DMS53 treated with DMSO at 0.1 percent for 48 hours (cell line): ENCODE measurements around the gene ARPC2.

Experiments used
- DNase-seq: peaks from one replicate; lab custom pipeline; 2025; ENCODE audit not compliant: unreplicated experiment; lab: John Stamatoyannopoulos, UW

ARPC2 gene

DNA sequence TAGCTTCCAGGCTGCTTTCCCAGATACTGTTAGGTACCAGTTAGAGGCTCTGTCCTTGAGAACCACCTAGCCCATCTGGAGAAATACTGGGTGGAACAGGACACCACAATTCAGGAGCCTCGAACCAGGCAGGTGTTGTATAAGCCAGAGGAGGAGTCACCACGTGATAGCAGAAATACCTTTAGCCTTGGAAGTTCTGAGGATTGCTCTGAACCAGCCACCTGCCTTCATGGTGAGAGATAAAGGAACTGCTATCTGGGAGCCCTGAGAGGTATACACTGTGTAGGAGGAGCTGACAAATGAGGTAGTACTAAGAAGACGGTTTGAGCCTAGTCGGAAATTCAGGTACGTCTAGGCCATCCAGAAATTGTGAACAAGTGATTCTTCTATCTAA is 36.2 kb downstream of the ARPC2 start:
- DNase-seq: no peak

DNA sequence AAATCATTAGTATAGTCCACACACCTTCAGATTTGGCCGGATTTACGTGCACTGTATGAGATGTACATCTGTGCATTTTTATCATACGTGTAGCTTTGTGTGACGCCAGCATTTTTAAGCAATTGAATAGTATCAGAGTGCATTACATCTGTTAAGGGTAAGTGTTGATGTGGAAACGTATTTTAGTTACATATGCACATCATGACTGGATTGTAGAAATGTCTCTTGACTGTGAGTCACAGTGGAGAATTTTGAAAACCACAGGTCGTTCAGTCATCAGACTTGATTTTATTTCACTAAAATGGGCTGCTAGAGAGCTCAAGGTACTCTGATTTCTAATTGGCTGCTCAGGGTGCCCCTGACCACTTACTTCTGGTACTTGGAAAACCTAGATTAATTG is 38.5 kb downstream of the ARPC2 start:
- no peak for DNase-seq

DNA sequence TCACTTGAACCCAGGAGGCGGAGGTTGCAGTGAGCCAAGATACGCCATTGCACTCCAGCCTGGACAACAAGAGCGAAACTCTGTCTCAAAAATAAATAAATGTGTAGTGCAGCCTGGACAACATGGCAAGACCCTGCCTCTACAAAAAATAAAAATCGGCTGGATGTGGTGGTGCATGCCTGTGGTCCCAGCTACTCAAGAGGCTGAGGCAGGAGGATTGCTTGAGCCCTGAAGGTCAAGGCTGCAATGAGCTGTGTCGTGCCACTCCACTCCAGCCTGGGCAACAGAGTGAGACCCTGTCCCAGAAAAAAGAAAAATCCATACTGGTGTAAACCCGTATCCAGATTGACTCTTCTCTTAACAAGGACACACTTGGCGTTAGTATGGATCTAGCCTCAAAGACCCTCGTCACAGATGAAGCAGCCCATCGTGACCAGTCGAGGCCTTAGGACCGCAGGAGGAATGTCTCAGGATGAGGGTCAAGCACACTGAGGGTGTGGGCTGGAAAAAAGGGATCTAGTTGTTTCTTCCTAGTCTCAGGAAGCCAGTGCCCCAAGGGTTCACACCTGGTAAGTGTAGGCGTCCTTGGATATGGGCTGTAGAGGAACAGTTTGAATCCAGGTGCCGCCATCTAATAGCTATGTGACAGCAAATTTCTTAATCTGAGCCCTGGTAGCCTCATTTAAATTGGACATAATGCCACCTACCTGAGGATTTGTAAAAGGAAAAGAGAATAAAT is 39.8 kb downstream of the ARPC2 start:
- DNase-seq: no peak

DNA sequence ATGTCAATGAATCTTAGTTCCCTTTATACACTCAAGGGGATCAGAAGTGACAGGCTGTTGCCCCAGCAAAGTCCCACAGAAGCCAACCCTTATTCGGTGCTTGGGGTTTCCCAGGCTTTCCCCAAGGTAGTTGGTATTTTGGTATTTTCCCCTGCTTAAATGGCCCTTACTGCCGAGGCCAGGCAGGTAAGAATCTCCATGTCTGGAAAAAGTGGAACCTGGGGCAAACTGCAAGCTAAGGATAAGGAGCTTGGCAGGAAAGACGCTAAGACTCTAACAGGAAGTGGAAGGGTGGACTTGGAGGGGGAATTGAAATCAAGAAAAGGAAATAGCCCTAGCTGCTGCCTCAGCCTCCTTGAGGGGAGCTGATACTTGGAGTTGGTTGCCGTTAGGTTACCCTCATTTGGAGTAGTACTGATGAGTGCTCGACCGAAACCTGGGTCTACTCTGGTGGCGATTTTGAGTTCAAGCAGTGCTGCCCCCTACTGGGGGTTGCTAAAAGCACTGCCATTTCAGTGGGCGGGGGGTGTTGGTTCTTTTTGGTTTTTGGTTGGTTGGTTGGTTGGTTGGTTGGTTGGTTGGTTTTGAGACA is 40.5 kb downstream of the ARPC2 start:
- no peak for DNase-seq

DNA sequence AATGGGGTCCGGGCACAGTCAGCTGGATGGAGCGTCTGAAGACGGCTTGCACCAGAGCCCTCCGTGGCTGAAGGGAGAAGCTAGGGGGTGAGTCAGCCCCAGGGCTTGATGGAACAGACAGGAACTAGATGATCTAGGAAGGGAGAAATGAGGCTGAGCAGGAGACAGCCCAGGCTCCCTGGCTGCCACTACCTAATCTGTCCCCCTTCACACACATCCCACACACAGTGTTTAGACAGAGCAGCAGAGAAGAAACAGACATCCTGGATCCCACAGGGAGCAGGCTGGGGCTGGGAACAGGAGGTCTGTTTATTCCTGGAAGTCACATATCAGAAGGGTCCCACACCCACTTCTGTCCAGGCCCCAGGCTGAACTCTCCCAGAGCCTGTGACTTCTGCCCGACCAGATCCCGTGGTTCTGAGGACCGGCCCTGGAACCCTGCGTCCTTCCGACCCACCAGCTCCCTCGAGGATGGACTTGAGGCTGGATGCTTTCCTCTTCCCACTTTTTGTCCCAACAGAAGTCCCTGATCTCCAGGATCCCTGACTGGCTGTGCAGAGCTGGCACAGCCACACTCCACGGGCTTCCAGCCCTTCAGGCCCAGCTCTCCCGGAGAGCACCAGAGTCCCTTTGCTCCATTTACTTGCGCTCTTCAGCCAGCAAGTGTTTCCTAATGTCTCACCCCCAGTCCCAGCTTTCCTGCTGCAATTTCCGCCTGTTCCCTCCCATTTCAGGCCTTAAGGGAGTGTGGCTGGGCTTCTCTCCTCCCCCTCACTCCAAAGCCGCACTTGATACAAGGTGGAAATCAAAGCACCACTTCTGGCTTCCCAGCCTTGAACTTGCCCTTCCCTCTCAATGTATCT is 42.3 kb downstream of the ARPC2 start:
- no peak for DNase-seq

DNA sequence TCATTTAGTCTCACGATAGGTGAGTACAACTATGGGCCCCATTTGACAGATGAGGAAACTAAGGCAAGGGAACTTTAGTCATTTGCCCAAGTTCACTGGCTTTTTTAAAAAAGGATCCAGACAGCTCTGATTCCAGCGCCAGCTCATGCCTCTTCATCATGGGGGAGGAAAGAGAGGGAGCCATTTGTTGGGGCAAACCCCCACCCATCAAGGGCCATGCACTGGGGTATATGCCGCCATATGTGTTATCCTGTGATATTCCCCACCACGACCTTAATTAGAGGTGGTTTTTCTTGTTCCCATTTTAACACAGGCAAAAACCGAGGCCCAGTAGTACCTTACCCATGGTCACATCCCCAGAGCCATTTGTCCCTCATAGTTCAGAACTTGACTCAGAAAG is 43.2 kb downstream of the ARPC2 start:
- DNase-seq: no peak

DNA sequence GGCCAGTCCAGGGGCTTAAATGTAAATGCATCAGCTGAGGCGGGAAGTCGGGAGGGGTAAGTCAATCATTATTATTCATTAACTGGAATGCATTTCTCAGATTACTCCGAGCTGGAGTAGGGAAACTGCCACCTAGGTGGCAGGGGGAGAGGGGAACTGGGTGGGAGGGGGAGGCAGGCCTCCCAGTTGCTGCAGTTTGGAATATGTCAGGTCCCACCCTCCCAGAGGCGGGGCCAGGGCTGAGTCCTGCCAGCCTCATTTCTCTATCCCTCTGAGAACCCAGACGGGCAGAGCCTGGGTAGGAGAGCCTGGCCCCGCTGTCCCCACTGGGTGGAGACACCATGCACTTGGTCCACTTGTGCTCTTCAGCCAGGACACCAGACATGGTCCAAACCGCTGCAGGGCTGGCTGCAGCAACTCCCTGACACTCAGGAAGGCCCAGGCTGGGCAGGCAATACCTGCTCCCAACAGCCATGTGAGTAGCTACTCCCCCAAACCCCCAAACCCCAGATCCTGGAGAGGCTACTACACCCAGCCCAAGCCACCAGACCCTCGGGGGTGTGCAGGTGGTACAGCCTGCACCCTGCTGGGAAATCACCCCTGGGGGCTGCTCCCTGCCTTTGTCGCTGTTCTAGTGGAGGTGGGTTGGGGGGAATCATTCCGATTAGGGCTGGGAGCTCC is 43.9 kb downstream of the ARPC2 start, which contains the start of gene GPBAR1:
Gene GPBAR1, plus strand, starts transcription at position 274 of the 681 bp plus-strand sequence. CDS start 1,710 bp downstream, outside the sequence.
- peak; percentile 53 for DNase-seq

DNA sequence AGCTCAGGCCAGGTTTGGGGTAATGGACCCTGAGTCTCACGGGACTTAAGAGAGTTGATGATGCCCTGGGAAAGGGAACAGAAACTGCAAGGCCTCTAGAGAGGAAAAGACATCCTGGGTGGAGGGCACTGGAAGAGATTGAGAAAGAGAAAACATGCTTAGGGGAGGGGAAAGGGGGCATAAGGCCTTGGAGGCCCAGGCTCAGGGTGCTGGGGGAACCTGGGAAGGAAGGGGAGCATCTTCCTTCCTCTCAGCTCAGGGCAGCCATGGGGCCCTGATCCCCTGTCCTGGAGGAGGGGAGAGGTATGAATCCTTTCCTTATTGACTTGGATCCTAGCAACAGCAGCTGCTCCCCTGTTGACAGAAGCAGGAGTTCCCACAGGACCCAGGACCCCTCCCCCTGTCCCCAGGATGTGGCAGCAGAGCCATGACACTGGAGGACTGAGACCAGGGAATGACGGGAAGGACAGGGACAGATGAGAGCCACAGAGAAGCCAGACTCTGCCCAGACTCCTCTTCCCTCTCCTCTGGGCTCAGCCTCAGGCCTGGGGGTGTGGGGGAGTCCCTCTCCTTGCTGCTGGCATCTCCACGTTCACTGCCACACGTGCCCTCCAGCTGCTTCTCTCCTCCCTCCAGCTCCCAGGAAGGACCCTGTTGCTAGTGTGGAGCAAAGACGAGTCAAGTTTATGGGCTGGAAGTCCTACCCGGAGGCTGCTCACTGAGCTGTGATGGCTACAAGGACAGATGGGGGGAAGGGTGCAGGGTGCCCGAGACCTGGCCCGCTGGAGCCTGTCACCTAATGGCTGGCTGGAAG is 44.6 kb downstream of the ARPC2 start:
- peak; percentile 11 for DNase-seq

DNA sequence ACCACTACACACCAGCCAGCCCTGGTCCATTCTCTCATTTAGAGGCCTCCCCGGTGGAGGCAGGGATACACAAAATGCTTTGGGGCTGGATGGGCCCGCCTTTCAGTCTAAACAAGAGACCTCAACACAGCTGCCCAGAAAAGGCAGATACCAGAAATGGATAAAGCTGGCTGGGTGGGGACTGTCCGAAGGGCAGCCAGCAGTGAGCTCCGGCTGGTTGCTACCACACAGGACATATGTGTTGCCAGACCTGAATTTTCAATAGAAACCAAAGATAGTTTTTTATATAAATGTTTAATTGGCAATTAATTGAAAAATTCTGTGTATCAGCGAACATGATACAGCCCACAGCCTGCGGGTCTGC is 45.2 kb downstream of the ARPC2 start:
- no peak for DNase-seq

DNA sequence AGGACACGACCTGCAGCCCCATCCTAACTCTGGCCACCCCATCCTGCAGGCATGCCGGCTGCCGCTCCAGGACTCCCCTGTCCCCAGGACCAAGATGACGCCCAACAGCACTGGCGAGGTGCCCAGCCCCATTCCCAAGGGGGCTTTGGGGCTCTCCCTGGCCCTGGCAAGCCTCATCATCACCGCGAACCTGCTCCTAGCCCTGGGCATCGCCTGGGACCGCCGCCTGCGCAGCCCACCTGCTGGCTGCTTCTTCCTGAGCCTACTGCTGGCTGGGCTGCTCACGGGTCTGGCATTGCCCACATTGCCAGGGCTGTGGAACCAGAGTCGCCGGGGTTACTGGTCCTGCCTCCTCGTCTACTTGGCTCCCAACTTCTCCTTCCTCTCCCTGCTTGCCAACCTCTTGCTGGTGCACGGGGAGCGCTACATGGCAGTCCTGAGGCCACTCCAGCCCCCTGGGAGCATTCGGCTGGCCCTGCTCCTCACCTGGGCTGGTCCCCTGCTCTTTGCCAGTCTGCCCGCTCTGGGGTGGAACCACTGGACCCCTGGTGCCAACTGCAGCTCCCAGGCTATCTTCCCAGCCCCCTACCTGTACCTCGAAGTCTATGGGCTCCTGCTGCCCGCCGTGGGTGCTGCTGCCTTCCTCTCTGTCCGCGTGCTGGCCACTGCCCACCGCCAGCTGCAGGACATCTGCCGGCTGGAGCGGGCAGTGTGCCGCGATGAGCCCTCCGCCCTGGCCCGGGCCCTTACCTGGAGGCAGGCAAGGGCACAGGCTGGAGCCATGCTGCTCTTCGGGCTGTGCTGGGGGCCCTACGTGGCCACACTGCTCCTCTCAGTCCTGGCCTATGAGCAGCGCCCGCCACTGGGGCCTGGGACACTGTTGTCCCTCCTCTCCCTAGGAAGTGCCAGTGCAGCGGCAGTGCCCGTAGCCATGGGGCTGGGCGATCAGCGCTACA is 45.9 kb downstream of the ARPC2 start:
- no peak for DNase-seq

DNA sequence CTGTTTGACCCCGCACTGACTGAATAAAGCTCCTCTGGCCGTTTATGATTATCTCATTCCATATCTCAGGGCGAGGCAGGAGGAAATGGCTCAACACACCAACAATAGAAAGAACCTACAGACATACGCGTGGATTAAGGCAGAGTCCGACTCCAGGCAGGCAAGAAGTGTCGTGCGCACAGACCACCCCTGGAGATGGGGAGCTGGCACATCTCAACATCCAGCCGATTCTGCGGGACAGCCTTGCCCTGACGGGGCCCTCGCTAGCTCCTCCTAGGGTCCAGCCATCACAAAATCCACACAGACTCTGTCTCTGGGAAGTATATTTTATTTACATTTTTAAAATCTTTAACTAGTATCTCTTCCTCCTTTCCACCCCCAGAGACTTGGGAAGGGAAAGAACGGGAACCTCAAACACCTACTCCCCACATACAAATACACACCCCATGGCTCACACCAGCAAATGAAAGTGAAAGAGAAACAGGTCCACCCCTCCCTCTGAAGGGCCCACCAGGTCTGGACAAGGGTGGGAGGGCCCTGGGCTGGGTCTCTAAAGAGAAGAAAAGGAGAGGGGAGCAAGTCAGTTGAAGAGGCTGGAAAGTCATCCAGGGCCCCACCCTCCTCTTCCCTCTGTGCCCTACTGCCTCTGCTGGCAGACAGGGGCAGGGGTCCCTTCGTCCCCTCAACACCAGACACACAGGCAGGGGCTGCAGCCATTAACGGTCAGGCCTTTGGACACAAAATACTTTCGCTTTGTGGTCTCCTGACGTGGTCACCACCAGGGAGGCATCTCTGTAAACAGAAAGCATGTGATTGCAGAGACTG is 47.0 kb downstream of the ARPC2 start:
- no peak for DNase-seq

DNA sequence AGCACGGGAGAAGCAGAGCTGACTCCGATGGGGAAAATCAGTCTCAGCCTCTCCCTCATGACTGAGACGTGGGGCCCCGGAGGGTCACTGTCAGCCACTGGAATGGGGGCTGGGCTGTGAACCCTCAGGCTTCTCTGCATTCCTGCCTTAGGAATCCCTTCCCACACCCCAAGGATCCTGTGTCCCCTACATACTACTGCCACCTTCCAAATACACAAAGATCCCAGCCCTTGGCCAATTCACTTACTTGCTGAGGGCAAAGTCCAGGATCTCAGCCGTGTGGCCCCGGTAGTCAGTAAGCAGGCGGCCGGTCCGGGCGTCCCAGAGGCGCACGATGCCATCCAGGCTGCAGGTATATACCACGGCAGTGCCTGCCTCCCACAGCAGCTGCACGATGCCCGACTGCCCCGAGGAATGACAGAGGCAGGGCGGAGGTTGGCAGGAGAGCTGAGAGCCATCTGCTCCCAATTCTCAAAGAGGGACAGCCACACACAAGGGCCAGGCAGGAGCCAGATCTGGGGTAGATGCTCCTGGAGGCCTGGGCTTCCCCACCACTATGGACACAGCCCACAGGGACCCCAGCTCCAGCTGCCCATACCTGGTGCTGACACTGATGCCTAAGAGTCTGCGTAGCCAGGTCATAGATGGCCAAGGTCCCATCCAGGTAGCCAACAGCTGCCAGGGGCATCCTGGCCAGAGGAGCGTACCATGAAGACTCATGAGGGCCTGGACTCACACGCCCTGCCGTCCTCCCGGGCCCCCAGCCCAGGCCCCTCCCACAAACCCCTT is 48.0 kb downstream of the ARPC2 start:
- DNase-seq: no peak

DNA sequence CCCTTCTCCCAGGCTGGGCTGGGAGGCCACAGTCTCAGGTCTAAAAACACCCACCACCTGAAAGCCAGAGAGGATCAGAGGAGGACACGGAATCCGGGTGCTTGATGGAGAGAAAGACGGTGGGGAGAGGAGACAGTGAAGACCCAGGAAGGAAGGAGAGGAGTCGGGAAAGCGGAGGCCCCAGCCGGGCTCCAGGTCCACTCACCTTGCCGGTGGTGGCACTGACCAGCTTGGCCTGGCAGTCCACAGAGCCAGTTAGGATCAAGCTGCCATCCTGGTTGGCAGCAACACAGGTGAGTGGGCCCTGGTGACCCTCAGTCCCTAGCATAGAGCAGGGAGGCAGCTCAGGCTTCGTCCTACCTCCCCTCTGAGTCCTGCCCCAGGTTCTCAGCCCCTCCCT is 48.6 kb downstream of the ARPC2 start:
- DNase-seq: no peak

DNA sequence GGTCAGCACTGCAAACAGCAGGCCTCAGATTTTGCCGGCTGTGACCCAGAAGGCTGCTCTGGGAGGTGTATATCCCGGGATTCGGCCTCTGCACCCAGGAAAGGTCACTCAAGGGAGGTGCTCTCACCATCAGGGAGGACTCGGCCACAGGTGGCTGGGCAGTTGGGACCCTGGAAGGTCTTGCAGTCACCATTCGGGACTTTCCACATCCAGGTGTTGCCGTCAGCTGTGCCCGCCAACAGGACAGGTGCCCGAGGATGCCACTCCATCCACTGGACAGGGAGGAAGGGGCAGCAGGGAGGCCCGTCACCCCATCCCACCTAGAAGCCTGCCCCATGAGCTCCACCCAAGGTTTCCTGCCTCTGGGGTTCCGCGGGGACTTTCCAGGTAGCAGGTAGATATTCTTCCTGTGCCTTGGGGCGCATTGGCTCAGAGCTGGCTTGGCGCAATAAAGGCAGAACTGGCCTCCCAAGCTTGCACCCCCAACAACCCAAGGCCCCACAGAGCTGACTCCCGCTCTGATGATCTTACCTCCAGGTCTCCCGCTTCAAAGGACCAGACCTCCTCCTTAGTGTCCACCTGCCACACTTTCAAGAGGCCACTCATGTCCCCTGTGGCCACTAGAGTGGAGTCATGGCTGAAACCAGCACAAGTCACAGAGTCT is 49.5 kb downstream of the ARPC2 start:
- DNase-seq: no peak

DNA sequence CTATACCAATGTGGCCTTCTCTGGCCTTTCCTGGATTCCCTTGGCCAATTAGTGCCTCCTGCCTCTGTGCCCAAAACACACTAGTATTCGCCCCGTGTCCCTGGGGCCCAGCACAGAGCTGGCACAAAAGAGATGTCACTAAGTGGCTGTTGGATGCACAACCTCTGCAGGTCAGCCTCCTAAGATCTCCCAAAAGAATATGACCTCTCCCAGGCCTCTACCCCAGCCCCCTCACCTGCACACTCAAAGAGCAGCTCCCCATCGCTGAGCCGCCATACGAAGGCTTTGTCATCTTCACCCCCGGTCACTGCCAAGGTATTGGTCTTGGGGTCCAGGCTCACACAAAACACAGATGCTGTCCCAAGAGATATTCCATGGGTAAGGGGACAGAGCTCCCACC is 50.3 kb downstream of the ARPC2 start:
- DNase-seq: no peak

DNA sequence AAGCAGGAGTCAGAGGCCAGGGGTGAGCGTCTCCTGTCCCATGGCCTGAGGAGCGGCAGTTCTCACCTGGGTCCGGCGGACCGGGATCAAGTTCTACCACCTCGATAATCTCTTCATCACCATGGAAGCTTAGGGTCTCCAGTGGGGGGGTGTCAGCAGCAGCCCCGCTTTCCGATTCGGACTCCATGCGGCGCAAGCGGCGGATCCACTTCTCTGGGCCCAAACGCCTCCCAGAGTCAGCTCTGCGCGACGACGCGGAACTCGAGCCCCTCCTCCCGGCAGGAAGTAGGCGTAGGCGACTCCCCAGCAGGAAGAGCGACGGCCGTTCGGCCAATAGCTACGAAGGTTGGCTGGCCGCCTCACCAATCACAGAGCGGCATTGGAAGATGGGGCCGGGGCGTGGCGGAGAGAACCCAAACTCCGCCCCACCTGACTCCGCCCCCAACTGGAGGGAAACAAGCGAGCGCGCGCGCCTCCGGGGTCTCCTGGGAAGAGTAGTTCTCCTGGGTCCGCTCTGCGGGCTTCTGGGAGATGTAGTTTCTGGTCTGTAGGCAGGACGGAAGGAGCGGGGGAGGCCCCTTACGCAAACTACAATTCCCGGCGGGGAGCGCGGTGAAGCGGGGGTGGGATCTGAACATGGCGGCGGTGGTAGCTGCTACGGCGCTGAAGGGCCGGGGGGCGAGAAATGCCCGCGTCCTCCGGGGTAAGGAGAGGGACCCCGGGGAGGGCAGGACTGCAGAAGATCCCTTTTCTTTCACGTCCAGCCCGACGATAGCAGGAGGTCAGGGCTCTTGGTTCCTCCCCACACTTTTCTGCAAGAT is 53.1 kb downstream of the ARPC2 start, which contains the start of the genes AAMP and PNKD:
Gene AAMP, minus strand, starts transcription at position 238 of the 821 bp plus-strand sequence. Its CDS starts 51 bp downstream, at position 187.
Gene PNKD, plus strand, starts transcription at position 620 of the 821 bp plus-strand sequence. Its CDS starts 17 bp downstream, at position 637.
- peak; percentile 95 for DNase-seq
